Endothelial cell of umbilical vein (primary cell): ENCODE results near the gene PMEL. TPM values are rescaled to one million over a fixed set of nuclear protein-coding genes. Genes with fewer than 3 reads are reported as not detected.

Experiments
- BruUV-seq: library from RNA; stranded (reverse); fragments of 400-500 nt; replicated peaks from 2 replicates; lab custom pipeline; 2021; lab: Mats Ljungman, UMichigan
- CTCF ChIA-PET: fragments of 300-600, 350-600 bp; sonication (Branson Sonifier 250); formaldehyde crosslinking; loops from one replicate; lab custom pipeline; 2021; ENCODE audit warnings: antibody characterized with exemption, inconsistent platforms; lab: Charles Lee
- POLR2A ChIA-PET: fragments of 300-600, 350-600 bp; sonication (Branson Sonifier 250); formaldehyde crosslinking; loops from one replicate; lab custom pipeline; 2021; ENCODE audit warnings: antibody characterized with exemption, inconsistent platforms; lab: Charles Lee
- DNase-seq: peaks from one replicate; pipeline ENCODE4 v3.0.0-alpha.2; 2011; ENCODE audit warnings: low read depth, low spot score
- FAIRE-seq: peaks from 2 replicates; lab custom pipeline; 2011; peaks lifted over from hg19 to GRCh38; lab: Jason Lieb, UNC
- H2AFZ ChIP-seq: 2 replicates; pipeline ENCODE4 v1.6.0; 2012; ENCODE audit warnings: low read depth, low read length, control low read depth, inconsistent platforms
- H3K27ac ChIP-seq: 2 replicates; pipeline ENCODE4 v1.5.1; 2011; ENCODE audit warnings: low read depth, mild to moderate bottlenecking, control low read depth, low read length, moderate library complexity; ENCODE audit not compliant: insufficient read depth
- H3K27me3 ChIP-seq, 2 experiments: 2 replicates each; pipeline versions ENCODE4 v1.6.0 to v1.6.1; 2011; ENCODE audit warnings: low read length in 2 of 2, mixed read lengths in 1 of 2; ENCODE audit not compliant: control insufficient read depth in 2 of 2, insufficient read depth in 2 of 2
- H3K36me3 ChIP-seq, 2 experiments: 2 replicates in 1 of 2; 3 replicates in 1 of 2; pipeline ENCODE4 v1.5.1; 2011; ENCODE audit warnings: low read length in 2 of 2, mild to moderate bottlenecking in 1 of 2, moderate library complexity in 1 of 2; ENCODE audit not compliant: control insufficient read depth in 2 of 2, insufficient read depth in 2 of 2; ENCODE audit errors: extremely low read depth in 1 of 2
- H3K4me1 ChIP-seq: 3 replicates; pipeline ENCODE4 v1.5.1; 2011; ENCODE audit warnings: mild to moderate bottlenecking, low read length; ENCODE audit not compliant: control insufficient read depth, insufficient read depth; ENCODE audit errors: extremely low read depth
- H3K4me2 ChIP-seq: 2 replicates; pipeline ENCODE4 v1.6.1; 2011; ENCODE audit warnings: low read length, control low read depth, mixed read lengths; ENCODE audit not compliant: insufficient read depth
- H3K4me3 ChIP-seq, 3 experiments: fragments of 200-600 bp in 1 of 3; sonication (generic), shearing (Covaris generic) in 1 of 3; replicated peaks in 1 of 3; 2 replicates each; pipeline ENCODE4 v1.5.1; 2011 to 2016; ENCODE audit warnings: control low read depth in 3 of 3, low read length in 3 of 3, mild to moderate bottlenecking in 2 of 3, inconsistent platforms in 1 of 3, low read depth in 1 of 3, moderate library complexity in 1 of 3; ENCODE audit not compliant: insufficient read depth in 1 of 3
- H3K79me2 ChIP-seq: 2 replicates; pipeline ENCODE4 v1.6.0; 2012; ENCODE audit warnings: low read length, inconsistent platforms; ENCODE audit not compliant: control insufficient read depth, insufficient read depth
- H3K9ac ChIP-seq: replicated peaks from 2 replicates; pipeline ENCODE3; 2011; ENCODE audit warnings: low read length, control low read depth; ENCODE audit not compliant: insufficient read depth; ENCODE audit errors: extremely low read depth
- H3K9me1 ChIP-seq: replicated peaks from 3 replicates; pipeline ENCODE4 v1.6.0; 2011; ENCODE audit warnings: mild to moderate bottlenecking, low read length; ENCODE audit not compliant: control insufficient read depth, insufficient read depth; ENCODE audit errors: extremely low read depth
- H3K9me3 ChIP-seq: replicated peaks from 2 replicates; pipeline ENCODE4 v1.5.1; 2012; ENCODE audit warnings: low read length, inconsistent platforms; ENCODE audit not compliant: control insufficient read depth, insufficient read depth
- H4K20me1 ChIP-seq: replicated peaks from 2 replicates; pipeline ENCODE3; 2011; ENCODE audit warnings: mild to moderate bottlenecking, low read length; ENCODE audit not compliant: control insufficient read depth, insufficient read depth; ENCODE audit errors: extremely low read depth
- EZH2 ChIP-seq: IDR thresholded peaks from 2 replicates; pipeline ENCODE4 v1.6.1; 2012; ENCODE audit warnings: borderline replicate concordance, low read depth, mild to moderate bottlenecking, moderate library complexity, low read length, inconsistent platforms; ENCODE audit not compliant: severe bottlenecking
- FOS ChIP-seq: IDR thresholded peaks from 2 replicates; pipeline ENCODE4 v1.6.1; 2011; ENCODE audit warnings: mild to moderate bottlenecking, low read length, moderate library complexity, borderline replicate concordance; ENCODE audit not compliant: insufficient read depth
- MYC ChIP-seq: IDR thresholded peaks from one replicate; pipeline ENCODE4 v1.6.1; 2011; ENCODE audit warnings: mild to moderate bottlenecking, low read depth, low read length
- POLR2A ChIP-seq: IDR thresholded peaks from 2 replicates; pipeline ENCODE4 v1.6.1; 2012; ENCODE audit warnings: low read depth, mild to moderate bottlenecking, control low read depth, low read length
- POLR2AphosphoS5 ChIP-seq: IDR thresholded peaks from 2 replicates; pipeline ENCODE4 v1.6.1; 2012; ENCODE audit warnings: low read depth, mild to moderate bottlenecking, control low read depth, low read length, moderate library complexity; ENCODE audit not compliant: insufficient read depth
- dilution Hi-C: fragments of 300-500 bp; cut with MboI; formaldehyde crosslinking; loops from one replicate; pipeline ENCODE4 v1.15.0; 2019; ENCODE audit warnings: low sequenced_read_pairs; ENCODE audit not compliant: extremely low pct_ligation_motif_present
- intact Hi-C: fragments of 100-400 bp; cut with micrococcal nuclease; formaldehyde crosslinking; loops from one replicate; pipeline ENCODE4 v1.10.0; 2022
- polyA plus RNA-seq, 4 experiments: library from polyadenylated mRNA; depleted of rRNA in 3 of 4; stranded (reverse) in 3 of 4; unstranded in 1 of 4; fragments of >200 nt; gene quantifications; 2 replicates each; pipeline versions ENCODE4 v1.2.1 to v1.2.3, GENCODE V29; 2011 to 2012; ENCODE audit warnings: missing spikeins in 1 of 4
- total RNA-seq: library from RNA; stranded (reverse); gene quantifications from 2 replicates; pipeline ENCODE4 v1.2.3, GENCODE V29; 2021
- TF ChIP-seq, protein P1 (sequence below), 2 donors: IDR thresholded peaks; 1 replicate in 1 of 2; 2 replicates in 1 of 2; pipeline ENCODE4 v1.5.1; 2011; ENCODE audit warnings: low read length in 2 of 2, mild to moderate bottlenecking in 2 of 2, moderate library complexity in 2 of 2, control low read depth in 1 of 2, inconsistent platforms in 1 of 2, low read depth in 1 of 2; ENCODE audit not compliant: insufficient read depth in 1 of 2; ENCODE audit errors: extremely low read depth in 1 of 2

PMEL gene
- total and polyA plus RNA-seq, 2 donors (not counting 3 experiments of a cell fraction or from before 2014, with no cell fraction given), result 0.51 to 0.99 TPM

DNA sequence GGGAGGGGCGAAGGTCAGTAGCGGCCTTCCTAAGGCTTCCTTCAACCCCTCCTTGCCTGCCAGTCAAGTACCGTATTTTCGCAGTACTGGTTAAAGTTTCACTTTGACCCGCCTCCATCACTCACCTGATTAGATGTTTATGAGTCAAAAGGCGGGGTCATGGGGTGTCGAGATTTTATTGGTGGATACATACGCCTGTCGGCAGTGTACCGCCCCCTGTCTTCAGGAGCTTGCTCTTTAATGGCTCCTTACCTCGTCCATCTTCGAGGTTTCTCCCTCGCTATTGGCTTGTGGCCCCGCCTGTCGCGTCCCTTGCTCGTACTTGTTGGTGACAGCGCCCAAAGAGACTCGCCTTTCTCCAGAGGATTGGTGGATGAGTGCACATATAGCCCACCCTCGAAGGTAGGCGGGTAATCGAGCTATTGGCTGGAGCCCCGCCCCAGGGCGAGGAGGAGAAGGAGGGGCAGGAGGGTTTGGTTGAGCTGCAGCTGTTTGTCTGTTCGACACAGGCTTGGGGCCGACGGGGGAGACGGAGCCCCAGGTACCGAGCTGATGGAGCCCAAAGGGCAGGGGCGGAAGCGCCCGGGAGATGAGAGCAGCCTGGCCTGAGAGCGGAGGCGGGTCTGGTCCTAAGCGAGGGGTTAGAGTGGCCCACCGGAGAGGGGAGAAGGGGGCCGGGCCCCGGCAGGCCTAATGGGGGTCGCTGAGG lies 7.9 kb upstream of the PMEL start, which contains the start of gene RAB5B:
Gene RAB5B, plus strand, starts transcription at position 480 of the 709 bp plus-strand sequence. CDS start 12,883 bp downstream, outside the sequence.
- ChIA-PET POLR2A (interaction anchor here (0.7 to 1.9 kb wide), 15 partner anchors 10 to 244 kb away, joined by 3 to 18 read pairs (median 4); partner anchors contain the start of genes CD63, DNAJC14, PA2G4 and SUOX), CTCF (interaction anchor here (0.7 to 3.0 kb wide), 13 partner anchors 12 to 1485 kb away, joined by 3 to 34 read pairs (median 5); partner anchors contain the start of genes DGKA, DNAJC14, GLI1 and PA2G4)
- no TSS peak for BruUV-seq
- Histone ChIP-seq H3K36me3 (peaks cover under 1 to 1% of the 10 kb centered on the region in 2 experiments), H3K9me3 (no peaks in the 10 kb centered on the region), H3K9me1 (no peaks in the 10 kb centered on the region), H4K20me1 (no peaks in the 10 kb centered on the region), H3K27me3 (no peaks in the 10 kb centered on the region), H3K4me3 (peak within 1 kb of the TSS; percentile 87 to 93 (median 92)), H3K27ac (peak within 1 kb of the TSS; percentile 81), H3K79me2 (peaks cover 40% of the 10 kb centered on the region), H3K4me1 (peaks cover 27% of the 10 kb centered on the region), H3K9ac (peak within 1 kb of the TSS; percentile 93), H3K4me2 (peak within 1 kb of the TSS; percentile 94), H2AFZ (peak within 1 kb of the TSS; percentile 67)
- FAIRE-seq (peak; percentile 99), DNase-seq (peak; percentile 100)
- intact Hi-C loops, result loop anchor here (1.0 to 2.0 kb wide), 4 partner anchors 41 to 156 kb away; partner anchors contain the start of genes DNAJC14 and SARNP
- TF ChIP-seq POLR2AphosphoS5 (peak; percentile 39), EZH2 (no peak), FOS (peak; percentile 56), MYC (no peak), POLR2A (peak; percentile 74)
- TF ChIP-seq, protein P1, sequence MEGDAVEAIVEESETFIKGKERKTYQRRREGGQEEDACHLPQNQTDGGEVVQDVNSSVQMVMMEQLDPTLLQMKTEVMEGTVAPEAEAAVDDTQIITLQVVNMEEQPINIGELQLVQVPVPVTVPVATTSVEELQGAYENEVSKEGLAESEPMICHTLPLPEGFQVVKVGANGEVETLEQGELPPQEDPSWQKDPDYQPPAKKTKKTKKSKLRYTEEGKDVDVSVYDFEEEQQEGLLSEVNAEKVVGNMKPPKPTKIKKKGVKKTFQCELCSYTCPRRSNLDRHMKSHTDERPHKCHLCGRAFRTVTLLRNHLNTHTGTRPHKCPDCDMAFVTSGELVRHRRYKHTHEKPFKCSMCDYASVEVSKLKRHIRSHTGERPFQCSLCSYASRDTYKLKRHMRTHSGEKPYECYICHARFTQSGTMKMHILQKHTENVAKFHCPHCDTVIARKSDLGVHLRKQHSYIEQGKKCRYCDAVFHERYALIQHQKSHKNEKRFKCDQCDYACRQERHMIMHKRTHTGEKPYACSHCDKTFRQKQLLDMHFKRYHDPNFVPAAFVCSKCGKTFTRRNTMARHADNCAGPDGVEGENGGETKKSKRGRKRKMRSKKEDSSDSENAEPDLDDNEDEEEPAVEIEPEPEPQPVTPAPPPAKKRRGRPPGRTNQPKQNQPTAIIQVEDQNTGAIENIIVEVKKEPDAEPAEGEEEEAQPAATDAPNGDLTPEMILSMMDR (IDR thresholded peaks at IDR 0.05; ENCODE audit: extremely low read depth in 1 of 2, insufficient read depth in 1 of 2, low read depth in 1 of 2, low read length in 2 of 2), result no peak
- dilution Hi-C loops, result no loop called here
